Vagina (tissue), 2 donors: ENCODE measurements around the gene POU6F2.

Experiments
- CTCF ChIP-seq, 3 experiments: fragments of 450-650 bp in 2 of 3; fragments of 200-600 bp in 1 of 3; sonication (generic) in 1 of 3; IDR thresholded peaks; one replicate each; pipeline ENCODE4 v1.5.1; 2017 to 2019; ENCODE audit warnings: antibody characterized with exemption in 3 of 3, mild to moderate bottlenecking in 2 of 3, moderate library complexity in 2 of 3
- POLR2A ChIP-seq, 2 donors: fragments of 450-650 bp; IDR thresholded peaks; one replicate each; pipeline ENCODE4 v1.6.1; 2017; ENCODE audit warnings: antibody characterized with exemption in 2 of 2, mild to moderate bottlenecking in 2 of 2, moderate library complexity in 2 of 2
- POLR2AphosphoS5 ChIP-seq, 2 donors: sonication (generic); formaldehyde crosslinking; IDR thresholded peaks; one replicate each; pipeline ENCODE4 v1.9.0; 2017; ENCODE audit warnings: antibody characterized with exemption in 2 of 2, mild to moderate bottlenecking in 2 of 2, low read depth in 1 of 2; ENCODE audit not compliant: insufficient read depth in 1 of 2

GRCh38 chr7:39342763-39343162 is 365.1 kb downstream of the POU6F2 start:
- TF ChIP-seq CTCF (IDR thresholded peaks at IDR 0.05) = no peak
- TF ChIP-seq POLR2A (IDR thresholded peaks at IDR 0.05) = no peak
- TF ChIP-seq POLR2AphosphoS5 (IDR thresholded peaks at IDR 0.05; ENCODE audit: insufficient read depth in 1 of 2, low read depth in 1 of 2) = no peak
